ENCODE measurements around the gene TGM2.

TGM2 gene

DNA sequence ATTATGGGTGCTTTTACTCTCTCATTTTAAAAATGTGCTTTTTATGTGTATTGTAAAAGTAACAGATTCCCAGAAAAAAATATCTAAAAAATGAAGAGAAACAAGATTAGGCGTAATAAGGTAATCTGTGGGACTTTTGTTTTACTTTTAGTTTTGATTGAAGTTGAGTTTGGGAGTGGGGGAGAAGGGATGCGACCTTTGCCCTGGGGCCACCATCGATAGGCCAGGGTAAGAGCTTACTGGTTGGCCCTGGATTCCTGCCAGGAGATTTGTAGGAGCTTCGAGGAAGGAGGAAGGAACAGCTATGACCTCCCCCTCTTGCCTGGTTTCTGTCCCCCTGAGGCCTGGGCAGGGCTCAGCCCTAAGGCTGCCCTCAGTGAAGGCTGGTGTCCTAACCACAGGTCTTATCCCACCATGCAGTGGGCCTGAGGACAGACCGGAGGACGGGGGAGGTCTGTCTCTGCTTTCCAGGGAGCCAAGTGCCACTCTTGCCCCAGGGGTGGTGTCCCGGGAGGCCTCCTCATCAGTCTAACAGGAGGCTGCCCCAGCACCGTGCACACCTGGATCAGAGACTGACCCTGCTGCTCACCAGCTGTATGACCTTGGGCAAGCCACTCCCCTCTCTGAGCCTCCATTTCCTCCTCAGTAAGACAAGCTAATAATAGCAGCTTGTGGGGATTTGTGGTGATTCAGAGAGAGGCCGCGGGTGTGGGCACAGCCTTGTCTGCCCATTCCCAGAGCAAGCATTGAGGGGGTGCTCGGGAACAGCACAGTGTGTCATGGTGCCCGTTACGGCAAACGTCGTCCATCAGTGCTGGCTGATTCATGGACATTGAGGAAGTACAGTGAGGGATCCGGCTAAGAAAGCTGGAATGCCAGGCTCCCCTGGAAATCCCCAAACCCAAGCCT is 21.2 kb downstream of the TGM2 start:
- DNase-seq = no peak

DNA sequence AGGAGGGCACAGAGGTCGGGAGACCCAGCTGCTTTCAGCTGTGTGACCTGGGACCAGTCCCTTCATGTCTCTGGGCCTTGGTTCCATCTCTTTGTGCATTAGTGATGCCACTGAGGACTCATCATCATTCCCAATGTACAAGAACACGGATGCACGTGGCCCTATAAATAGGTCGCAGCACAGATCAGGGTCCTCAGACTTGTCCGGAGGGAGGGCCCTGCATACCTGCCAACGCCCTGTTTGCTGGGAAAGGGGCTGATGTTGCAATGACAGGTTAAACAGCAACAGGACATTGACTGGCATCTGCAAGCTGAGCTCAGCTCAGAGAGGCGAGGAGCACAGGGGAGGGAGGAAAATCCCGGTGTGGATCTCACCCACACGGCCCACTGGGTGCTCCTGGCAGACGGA is 21.8 kb downstream of the TGM2 start:
- DNase-seq = no peak

- DNase-seq = no peak
Observed at GRCh38 chr20:38141889-38142494, 23.1 kb downstream of the TGM2 start.

DNA sequence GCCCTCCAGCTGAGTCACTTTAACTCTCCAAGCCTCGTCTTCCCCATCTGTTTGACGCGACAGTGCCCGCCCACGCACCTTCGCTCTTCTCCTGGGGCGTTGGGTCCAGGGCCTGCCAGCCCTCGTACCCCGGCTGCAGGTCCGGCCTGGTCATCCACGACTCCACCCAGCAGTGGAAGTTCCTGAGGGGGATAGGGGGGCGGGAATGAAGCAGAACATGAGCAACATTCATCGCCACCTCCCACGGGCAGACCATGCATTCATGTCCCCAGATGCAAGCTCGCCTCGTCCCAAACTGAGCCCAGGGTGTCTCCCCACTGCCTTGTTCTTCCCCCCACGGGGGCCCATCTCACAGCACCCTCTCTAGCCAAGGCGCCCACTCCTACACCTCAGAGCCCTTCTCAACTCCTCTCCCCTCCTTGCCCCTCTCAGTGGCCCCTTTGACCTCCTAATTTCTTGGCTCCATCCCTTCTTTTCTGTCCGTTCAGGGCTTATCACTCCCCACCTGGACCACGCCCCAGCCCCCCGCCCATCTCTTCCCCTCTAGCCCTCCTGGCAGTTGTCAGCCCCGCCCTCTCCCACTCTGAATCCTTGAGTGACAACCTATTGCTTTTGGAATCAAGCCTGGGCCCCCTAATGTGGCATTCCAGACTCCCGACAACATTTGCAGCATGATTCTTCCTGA is 23.7 kb downstream of the TGM2 start:
- no peak for DNase-seq

- no peak for DNase-seq
Observed at GRCh38 chr20:38139977-38140753, 24.9 kb downstream of the TGM2 start.

DNA sequence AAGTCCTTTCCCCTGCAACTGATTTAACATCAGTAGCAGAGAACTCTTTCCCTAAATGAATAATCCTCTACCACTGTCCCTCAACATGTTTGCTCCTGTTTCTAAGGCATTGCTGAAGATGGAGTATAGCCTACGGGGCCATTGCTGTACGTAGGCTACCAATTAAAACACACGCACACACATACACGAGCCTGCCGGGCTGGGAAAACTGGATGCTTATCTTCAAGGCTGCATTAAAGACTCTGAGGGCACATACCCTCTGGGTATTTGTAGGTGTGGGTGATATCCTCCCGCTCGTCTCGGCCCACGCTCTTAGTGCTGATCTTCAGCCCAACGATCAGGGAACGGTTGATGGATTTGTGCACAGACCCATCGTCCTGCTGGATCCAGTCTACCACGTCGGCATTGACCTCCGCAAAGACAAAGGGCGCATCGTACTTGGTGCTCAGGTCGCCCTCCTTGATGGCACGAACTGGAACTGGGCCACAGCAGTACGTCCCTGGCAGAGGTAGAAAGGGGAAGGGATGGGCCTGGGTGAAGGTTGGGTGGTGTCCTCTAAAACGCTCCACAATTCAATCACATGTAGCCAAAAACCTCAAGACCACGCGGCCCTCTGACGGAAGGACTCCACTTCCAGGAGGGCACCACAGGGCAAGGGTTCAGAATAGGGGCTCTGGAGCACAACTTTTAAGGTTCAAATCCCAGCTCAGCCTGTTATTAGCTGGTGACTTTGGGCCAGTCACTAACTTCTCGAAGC is 25.7 kb downstream of the TGM2 start:
- no peak for DNase-seq

- DNase-seq = no peak
Observed at GRCh38 chr20:38138086-38138778, 26.8 kb downstream of the TGM2 start.

DNA sequence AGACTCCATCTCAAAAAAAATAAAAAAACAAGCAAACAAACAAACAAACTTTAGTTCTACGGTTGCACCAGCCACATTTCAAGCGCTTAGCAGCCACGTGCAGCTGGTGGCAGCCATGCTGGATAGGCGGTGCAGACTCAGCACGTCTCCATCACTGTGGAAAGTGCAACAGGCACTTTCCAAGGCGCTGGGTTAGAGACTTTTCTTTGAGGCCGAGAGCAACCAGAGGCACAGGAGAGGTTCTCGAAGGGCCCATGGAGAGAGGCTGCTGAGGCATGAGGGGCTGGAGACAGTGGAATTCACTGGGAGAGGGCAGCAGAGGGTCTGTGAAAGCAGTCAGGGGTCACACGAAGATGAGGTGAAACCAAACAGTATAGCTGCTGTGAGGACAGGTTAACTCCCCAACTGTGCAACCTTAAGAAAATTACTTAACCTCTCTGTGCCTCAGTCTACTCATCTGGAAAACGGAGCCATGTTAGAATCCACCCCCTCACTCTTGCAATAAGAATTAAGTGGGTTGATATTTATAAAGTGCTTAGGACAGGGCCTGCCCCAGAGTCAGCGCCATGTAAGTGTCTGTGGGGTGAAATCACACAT is 27.5 kb downstream of the TGM2 start:
- no peak for DNase-seq

- no peak for DNase-seq
Observed at GRCh38 chr20:38136421-38137245, 28.4 kb downstream of the TGM2 start.

DNA sequence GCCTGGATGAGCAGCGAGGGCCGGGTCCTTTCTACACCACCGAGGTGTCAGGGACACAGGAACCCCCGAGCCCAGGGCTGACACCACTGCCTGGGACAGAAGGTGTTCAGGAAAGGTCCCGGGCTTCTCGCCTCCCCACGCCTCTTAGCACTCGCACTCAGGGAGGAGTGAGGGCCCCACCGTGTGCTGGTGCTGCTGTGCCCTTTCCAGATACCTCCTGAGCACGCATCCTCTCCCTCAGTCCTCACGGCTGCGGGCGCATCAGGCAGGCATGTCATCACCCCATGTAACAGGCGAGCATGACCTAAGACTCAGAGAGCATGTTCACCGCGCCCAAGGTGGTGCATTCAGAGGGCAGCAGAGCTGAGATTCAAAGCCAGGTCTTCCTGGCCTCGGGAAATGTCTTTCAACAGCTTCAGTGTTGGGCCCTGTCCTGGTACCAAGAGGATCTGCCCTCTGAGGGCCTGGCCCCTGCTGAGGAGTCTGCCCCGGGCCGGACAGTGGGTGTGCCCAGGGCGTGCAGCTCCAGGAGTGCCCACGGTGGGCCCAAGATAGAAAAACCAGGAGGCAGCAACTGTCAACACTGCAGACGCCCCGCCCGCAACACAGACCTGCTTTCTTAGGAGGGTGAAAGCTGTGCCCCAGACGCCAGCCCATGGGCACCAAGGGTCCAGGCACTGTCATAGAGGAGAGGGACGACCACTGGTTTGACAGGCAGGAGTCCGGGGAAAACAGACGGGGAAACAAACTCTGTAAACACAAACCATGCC is 29.2 kb downstream of the TGM2 start:
- no peak for DNase-seq

DNA sequence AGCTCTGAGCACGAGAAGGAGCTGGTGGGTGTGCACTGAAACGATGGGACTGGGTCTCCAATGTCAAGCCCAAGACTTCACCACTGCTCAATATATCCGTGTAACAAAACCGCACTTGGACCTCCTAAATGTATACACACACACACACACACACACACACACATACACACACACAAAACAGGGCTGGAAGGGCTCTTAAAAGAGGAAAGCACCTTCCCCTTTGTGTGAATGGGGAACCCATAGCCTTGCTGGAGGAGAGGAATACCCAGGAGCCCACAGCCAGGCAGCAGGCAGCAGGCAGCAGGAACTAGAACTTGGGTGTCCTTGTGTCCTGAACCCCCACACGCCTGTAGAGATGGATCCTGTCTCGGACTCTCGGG is 29.8 kb downstream of the TGM2 start:
- no peak for DNase-seq

DNA sequence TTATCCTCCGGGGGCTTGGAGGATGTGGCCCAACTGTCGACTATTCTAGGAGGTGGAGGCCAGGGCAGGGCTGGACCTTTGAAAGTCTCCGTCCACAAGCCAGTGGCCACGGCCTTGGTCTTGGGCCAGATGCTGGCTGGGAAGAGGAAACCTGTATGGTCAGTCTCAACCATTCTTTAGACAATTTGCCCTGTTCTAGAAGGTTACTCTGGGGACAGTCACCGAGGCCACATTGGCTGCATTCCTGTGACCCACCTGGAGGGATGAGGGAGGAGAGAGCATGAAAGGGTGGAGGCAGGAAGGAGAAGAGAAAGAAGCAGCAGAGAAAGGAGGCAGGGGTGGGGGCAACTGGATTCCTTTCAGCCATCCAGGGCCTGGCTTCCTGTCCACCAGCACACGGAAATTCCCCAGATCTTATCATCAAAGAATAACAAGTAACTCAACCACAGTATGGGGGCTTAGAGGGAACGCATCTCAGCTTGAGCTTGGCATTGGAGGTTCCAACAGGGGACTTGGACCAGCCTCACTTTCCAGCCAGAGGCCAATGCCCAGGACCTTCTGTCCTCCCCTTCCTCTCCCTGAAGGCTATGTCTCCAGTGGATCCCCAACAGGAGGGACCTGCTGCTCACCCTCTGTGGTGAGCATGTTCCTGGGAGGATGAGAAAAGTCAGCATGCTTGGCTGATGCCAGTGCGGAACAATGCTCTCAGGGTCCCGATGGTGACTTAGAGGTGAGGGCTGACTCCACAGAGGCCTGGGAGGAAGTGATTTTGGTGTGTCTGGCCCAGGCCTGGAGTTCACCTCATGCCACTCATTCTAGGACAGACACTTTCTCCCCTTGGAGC is 30.4 kb downstream of the TGM2 start:
- DNase-seq = no peak

GRCh38 chr20:38133680-38134426 is 31.2 kb downstream of the TGM2 start:
- DNase-seq = no peak

GRCh38 chr20:38132910-38133501 is 32.1 kb downstream of the TGM2 start:
- no peak for DNase-seq

GRCh38 chr20:38132156-38132909 is 32.7 kb downstream of the TGM2 start:
- no peak for DNase-seq

- DNase-seq = no peak
Observed at GRCh38 chr20:38131588-38132121, 33.4 kb downstream of the TGM2 start.
